Measurements from ENCODE around the gene UBE2B.
"Not testable (repeated sequence)": the region's sequence is repeated elsewhere in the genome, so short reads cannot be mapped to it uniquely, and the experiment has no call there.

The UBE2B gene

GRCh38 chr5:134370871-134371833, at the start of gene UBE2B:
TSS of gene UBE2B (plus strand) at chr5:134371569. CDS start at chr5:134371596, 27 bp downstream.
- peak; percentile 98 for FAIRE-seq

DNA sequence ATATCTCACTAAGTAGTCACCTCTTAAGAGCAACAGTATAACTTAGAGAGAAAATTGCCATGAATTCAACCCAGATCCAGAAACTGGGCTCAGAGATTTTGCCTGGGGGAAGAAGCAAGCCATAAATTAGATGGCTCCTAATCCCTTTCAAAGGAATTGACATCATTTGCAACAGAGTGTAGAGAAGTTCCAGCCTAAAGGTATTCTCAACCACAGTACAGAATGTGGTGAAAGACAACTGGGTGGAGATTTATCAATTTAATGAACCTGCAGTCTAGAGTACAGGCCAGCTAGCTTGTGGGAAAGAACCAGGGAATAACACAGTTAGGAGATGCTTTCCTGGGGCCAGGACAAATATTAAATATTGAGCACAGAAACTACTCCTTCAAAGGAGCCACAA, 44.0 kb upstream of the UBE2B start:
- FAIRE-seq = no peak

GRCh38 chr5:134328619-134329018, 42.8 kb upstream of the UBE2B start:
- FAIRE-seq = no peak

DNA sequence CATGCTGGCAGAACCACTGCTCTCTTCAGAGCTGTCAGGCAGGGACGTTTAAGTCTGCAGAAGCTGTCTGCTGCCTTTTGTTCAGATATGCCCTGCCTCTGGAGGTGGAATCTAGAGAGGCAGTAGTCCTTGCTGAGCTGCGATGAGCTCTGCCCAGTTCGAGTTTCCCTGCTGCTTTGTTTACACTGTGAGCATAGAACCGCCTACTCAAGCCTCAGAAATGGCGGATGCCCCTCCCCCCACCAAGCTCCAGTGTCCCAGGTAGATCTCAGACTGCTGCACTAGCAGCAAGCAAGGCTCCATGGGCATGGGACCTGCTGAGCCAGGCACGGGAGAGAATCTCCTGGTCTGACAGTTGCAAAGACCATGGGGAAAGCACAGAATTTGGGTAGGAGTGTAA, 34.5 kb upstream of the UBE2B start:
- FAIRE-seq = not testable (repeated sequence)

GRCh38 chr5:134343500-134343899, 27.9 kb upstream of the UBE2B start:
- not testable (repeated sequence) for FAIRE-seq

GRCh38 chr5:134345476-134345875, 25.9 kb upstream of the UBE2B start:
- FAIRE-seq = not testable (repeated sequence)

DNA sequence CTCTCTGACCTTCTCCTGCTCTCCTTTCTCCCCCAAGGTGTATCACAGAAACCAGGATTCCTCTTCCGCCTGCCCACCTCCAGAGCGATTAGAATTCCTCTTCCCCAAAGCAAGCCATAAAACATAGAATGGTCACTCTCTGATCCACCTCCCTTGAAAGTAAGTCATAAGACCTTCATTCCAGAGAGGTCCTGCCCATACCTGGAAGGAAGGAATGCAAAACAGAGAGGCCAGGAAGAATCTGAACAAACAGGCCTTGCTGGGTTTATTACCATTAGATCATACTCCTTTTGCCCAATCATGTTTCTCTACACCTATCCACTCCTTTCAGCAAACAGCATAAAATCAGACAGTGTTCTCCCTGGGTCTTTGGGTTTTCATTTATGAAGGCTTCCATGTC, 25.4 kb upstream of the UBE2B start:
- FAIRE-seq = no peak

GRCh38 chr5:134349463-134349862, 21.9 kb upstream of the UBE2B start:
- no peak for FAIRE-seq

DNA sequence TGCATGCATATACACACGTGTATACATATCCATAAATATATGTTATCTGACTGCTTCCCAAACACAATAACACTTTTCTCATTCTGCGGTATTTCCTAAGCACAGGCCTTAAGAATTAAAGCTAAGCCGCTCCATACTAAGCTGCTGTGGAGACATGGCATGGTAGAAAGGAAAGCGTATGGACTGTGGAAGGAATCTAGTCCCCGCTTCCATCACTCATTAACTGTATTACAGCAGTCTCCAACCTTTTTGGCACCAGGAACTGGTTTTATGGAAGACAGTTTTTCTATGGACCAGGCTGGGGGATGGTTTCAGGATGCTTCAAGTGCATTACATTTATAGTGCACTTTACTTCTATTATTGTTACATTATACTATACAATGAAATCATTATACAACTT, 15.7 kb upstream of the UBE2B start:
- FAIRE-seq = no peak

- FAIRE-seq = no peak
Observed at GRCh38 chr5:134365604-134366003, 5.8 kb upstream of the UBE2B start.

- no peak for FAIRE-seq
Observed at GRCh38 chr5:134370311-134370870, 978 bp upstream of the UBE2B start.

DNA sequence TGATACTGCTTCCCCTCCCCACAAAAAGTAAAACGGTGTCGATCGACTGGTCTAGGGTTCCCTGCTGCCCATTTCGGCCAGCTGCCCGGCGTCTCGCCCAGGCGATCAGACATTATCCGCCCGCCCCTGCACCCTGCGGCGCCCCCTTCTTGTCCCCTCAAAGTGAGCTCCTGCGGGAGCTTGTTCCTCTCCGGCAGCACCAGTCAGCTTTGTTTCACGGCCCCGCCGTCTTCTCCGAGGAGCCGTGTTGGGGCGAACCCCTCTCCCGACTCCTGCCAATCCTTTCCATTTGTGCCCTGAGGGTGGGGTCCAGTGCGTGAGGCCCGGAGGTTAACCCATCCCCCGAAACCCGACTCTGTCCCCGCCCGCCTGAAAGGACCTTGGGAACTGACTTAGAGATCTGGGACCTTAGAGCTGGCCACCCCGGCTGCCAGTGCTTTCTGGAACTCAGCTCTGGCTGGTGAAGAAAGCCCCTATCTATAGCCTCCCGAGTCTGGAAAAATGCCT, 518 bp downstream of the UBE2B start:
- no peak for FAIRE-seq

DNA sequence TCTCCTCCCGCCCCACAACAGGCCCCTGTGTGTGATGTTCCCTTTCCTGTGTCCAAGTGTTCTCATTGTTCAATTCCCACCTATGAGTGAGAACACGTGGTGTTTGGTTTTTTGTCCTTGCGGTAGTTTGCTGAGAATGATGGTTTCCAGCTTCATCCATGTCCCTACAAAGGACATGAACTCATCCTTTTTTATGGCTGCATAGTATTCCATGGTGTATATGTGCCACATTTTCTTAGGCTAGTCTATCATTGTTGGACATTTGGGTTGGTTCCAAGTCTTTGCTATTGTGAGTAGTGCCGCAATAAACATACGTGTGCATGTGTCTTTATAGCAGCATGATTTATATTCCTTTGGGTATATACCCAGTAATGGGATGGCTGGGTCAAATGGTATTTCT, 2.3 kb downstream of the UBE2B start:
- not testable (repeated sequence) for FAIRE-seq

GRCh38 chr5:134374232-134374631, 2.9 kb downstream of the UBE2B start:
- FAIRE-seq = no peak

- FAIRE-seq = no peak
Observed at GRCh38 chr5:134380346-134380745, 9.0 kb downstream of the UBE2B start.

DNA sequence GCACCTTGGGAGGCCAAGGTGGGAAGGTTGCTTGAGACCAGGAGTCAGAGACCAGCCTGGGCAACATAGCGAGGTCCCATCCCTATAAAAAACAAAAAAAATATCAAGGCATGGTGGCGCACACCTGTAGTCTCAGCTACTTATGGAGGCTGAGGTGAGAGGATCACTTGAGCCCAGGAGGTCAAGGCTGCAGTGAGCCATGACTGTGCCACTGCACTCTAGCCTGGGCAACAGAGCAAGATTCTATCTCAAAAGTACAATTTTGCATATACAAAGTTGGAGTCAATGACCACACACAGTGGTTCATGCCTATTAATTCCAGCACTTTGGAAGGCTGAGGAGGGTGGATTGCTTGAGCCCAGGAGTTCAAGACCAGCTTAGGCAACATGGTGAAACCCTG, 10.8 kb downstream of the UBE2B start:
- FAIRE-seq = not testable (repeated sequence)

DNA sequence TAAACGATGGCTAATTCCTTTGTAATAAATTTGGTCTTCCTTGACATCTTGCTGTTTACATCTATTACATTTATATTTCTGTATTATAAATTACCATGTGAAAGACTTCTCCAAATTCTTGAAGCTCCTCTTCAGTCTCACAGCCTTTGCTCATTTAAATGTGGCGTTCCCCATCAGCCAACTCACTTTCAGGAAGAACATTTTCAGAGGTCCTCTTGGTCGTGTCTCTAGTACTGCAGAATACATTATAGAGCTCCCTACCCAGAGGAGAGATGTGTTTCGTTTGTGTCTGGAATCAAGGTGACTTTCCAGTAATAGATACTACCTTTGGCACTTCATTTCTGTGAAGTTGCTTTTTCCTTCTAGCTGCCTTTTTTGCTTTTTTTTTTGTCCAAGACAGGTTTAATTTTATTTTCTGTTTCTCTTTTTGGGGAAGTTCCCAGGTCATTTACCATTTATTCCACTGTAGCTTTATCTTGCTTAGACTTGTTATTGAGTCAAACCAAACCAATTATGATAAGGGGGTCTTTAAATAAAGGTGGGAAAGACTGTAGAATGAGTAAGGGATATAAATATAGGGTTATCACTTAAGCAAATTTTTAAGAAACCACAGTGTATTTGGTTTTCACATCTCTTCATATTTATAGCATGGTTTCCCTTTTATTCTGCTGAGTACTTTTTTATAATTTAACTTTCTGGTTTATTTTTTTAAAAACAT, 12.8 kb downstream of the UBE2B start:
- FAIRE-seq = no peak

DNA sequence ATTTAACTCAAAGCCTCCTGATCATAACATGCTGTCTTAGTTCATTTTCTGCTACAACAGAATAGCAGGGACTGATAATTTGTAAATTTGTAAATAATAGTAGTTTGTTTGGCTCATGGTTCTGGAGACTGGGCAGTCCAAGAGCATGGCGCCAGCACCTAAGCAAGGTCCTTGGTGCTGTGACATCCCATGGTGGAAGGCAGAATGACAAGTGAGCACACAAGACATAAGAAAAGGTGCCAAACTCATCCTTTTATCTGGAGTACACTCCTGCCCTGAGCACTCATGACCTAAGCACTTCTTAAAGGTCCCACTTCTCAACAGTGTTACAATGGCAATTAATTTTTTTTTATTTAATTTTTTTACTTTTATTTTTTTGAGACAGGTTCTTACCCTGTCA, 16.1 kb downstream of the UBE2B start:
- no peak for FAIRE-seq

DNA sequence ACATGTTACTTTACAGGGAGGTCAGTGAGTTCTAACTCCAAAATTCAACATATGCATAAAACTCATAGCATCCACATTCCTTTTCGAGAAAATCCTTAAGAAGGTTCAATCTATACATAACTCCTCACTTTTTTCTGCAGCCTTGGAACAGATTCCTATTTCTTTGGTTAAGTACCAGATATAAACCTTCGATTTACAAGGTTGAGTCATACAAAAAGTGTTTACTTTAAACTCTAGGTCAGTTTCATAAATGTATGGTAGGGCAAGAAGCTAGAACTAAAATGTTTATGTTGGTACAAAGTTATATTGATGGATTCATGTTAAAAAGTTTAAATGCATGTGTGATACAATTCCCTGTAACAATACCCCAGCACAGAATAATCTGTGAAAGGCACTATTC, 20.9 kb downstream of the UBE2B start:
- no peak for FAIRE-seq

GRCh38 chr5:134394932-134395331, 23.6 kb downstream of the UBE2B start:
- no peak for FAIRE-seq

- FAIRE-seq = no peak
Observed at GRCh38 chr5:134396274-134396673, 24.9 kb downstream of the UBE2B start.

GRCh38 chr5:134397196-134397595, 25.8 kb downstream of the UBE2B start:
- no peak for FAIRE-seq

- no peak for FAIRE-seq
Observed at GRCh38 chr5:134398609-134399155, 27.3 kb downstream of the UBE2B start.
